Sigmoid colon (tissue), 7 donors: ENCODE data around the gene TUBA1C. TPM values are rescaled to one million over a fixed set of nuclear protein-coding genes. Genes with fewer than 3 reads are reported as not detected.

Experiments used
- DNase-seq: peaks from one replicate; pipeline ENCODE4 v3.0.0-alpha.2; 2019
- H3K27ac ChIP-seq, 4 donors: fragments of 200-600 bp; sonication (generic); one replicate each; pipeline ENCODE4 v1.5.1; 2016 to 2019; ENCODE audit warnings: mild to moderate bottlenecking in 1 of 4
- H3K27me3 ChIP-seq, 3 donors: fragments of 200-600 bp; sonication (generic); one replicate each; pipeline ENCODE4 v1.5.1; 2019; ENCODE audit warnings: mild to moderate bottlenecking in 1 of 3
- H3K36me3 ChIP-seq, 4 donors: fragments of 200-600 bp; sonication (generic); one replicate each; pipeline ENCODE4 v1.5.1; 2016 to 2019
- H3K4me1 ChIP-seq, 4 donors: fragments of 200-600 bp; sonication (generic); one replicate each; pipeline ENCODE4 v1.5.1; 2017 to 2019
- H3K4me3 ChIP-seq, 4 donors: fragments of 200-600 bp; sonication (generic); one replicate each; pipeline ENCODE4 v1.5.1; 2017 to 2019; ENCODE audit warnings: mild to moderate bottlenecking in 2 of 4, moderate library complexity in 1 of 4
- H3K9me3 ChIP-seq, 4 donors: fragments of 200-600 bp in 3 of 4; sonication (generic) in 3 of 4; one replicate each; pipeline versions ENCODE4 v1.5.1 to v1.6.1; 2013 to 2019
- EP300 ChIP-seq, 4 donors: sonication (generic); formaldehyde crosslinking; IDR thresholded peaks; one replicate each; pipeline ENCODE4 v1.6.1; 2017; ENCODE audit warnings: antibody characterized with exemption in 4 of 4
- POLR2A ChIP-seq, 2 donors: fragments of 450-650 bp; IDR thresholded peaks; one replicate each; pipeline ENCODE4 v1.6.1; 2016; ENCODE audit warnings: antibody characterized with exemption in 2 of 2, mild to moderate bottlenecking in 2 of 2, moderate library complexity in 2 of 2
- POLR2AphosphoS5 ChIP-seq, 4 donors: sonication (generic); formaldehyde crosslinking; IDR thresholded peaks; one replicate each; pipeline ENCODE4 v1.6.1; 2017; ENCODE audit warnings: antibody characterized with exemption in 4 of 4
- WGBS, 2 donors: extraction: QIAGEN DNeasy Blood & Tissue Kit; methylation state at CpG; one replicate each; pipeline ENCODE4 v1.1.7; 2013; 5-methylcytosine and 5-hydroxymethylcytosine counted together
- intact Hi-C: fragments of 100-400 bp; cut with DNase I; formaldehyde crosslinking; loops from one replicate; pipeline ENCODE4 v1.15.1; 2023
- polyA plus RNA-seq, 3 donors: library from polyadenylated mRNA; stranded (reverse); fragments of 200-250 nt; gene quantifications; one replicate each; pipeline ENCODE4 v1.2.3, GENCODE V29; 2013
- total RNA-seq, 4 donors: library from RNA; depleted of rRNA; stranded (reverse); fragments of >200 nt; gene quantifications; one replicate each; pipeline ENCODE4 v1.1.0, GENCODE V29; 2016
- TF ChIP-seq, protein P1 (sequence below), 4 experiments: fragments of 450-650 bp in 3 of 4; fragments of 200-600 bp in 1 of 4; IDR thresholded peaks; one replicate each; pipeline ENCODE4 v1.5.1; 2016 to 2019; ENCODE audit warnings: antibody characterized with exemption in 4 of 4, mild to moderate bottlenecking in 3 of 4, moderate library complexity in 2 of 4
- donor health status: healthy with polysubstance abuse.
- donor health status: Bipolar disorder and iron deficiency.
- donor health status: healthy.

TUBA1C gene
- 100 to 1,000 TPM in 1 of 4 donors, 10 to 100 TPM in 3; 54.8 to 108 (median 87.2) TPM for total RNA-seq
- polyA plus RNA-seq: 100 to 1,000 TPM; 411 to 694 (median 519) TPM

DNA sequence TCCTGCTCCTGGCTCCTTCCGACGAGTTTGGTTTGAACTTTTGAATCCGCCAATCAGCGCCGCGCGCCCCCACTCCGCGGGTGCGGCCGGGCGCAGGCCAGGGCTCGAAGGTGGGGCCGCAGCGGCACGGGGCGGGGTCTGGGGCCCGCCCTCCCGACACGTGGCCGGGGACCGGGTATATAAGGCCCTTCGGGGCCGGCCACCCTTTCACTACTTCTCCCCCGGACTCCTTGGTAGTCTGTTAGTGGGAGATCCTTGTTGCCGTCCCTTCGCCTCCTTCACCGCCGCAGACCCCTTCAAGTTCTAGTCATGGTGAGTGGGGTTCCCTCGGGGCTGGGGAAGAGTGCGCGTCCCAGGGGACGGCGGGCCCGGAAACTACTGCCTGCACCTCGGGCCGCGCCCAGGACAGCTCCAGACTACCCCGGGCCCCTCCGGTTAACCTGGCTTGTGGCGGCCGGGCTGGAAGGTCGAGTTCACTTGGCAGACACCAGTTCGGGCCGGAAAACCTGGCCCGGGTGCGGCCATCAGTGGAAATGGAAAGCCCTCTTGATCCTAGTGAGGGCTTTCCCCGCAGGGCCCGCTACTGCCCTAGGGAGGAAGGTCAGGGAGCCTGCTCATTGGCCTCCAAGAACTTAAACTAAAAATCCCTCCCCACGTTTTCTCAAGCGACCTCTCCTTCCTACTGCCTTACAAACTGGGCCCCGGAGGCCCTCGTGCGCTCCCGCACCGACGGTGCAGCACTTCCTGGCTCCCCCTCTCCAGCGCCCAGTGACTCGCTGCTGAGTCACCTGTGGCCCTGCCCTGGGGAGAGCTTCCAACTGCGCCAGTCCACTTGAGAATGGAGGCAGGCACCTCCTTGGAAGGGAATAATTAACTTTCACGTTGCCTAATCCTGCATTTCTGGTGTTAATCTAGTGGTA, at the start of gene TUBA1C:
Gene TUBA1C, plus strand, starts transcription at position 210 of the 920 bp plus-strand sequence. Its CDS starts 100 bp downstream, at position 310.
- H3K9me3 ChIP-seq: no peaks in the 10 kb centered on the region
- DNase-seq: peak; percentile 96
- intact Hi-C loops: loop anchor here (2.0 kb wide), 1 partner anchor 76 kb away; the partner anchor contains the start of gene TUBA1A
- TF ChIP-seq, protein P1, sequence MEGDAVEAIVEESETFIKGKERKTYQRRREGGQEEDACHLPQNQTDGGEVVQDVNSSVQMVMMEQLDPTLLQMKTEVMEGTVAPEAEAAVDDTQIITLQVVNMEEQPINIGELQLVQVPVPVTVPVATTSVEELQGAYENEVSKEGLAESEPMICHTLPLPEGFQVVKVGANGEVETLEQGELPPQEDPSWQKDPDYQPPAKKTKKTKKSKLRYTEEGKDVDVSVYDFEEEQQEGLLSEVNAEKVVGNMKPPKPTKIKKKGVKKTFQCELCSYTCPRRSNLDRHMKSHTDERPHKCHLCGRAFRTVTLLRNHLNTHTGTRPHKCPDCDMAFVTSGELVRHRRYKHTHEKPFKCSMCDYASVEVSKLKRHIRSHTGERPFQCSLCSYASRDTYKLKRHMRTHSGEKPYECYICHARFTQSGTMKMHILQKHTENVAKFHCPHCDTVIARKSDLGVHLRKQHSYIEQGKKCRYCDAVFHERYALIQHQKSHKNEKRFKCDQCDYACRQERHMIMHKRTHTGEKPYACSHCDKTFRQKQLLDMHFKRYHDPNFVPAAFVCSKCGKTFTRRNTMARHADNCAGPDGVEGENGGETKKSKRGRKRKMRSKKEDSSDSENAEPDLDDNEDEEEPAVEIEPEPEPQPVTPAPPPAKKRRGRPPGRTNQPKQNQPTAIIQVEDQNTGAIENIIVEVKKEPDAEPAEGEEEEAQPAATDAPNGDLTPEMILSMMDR (IDR thresholded peaks at IDR 0.05): no peak
- peak; percentile 57 to 84 for TF ChIP-seq POLR2A (IDR thresholded peaks at IDR 0.05)
- TF ChIP-seq POLR2AphosphoS5 (IDR thresholded peaks at IDR 0.05): peak; percentile 86 to 98 (median 95)
- H3K4me1 ChIP-seq: peaks cover 0 to 42% (median 22%) of the 10 kb centered on the region in 4 donors
- H3K4me3 ChIP-seq: peak within 1 kb of the TSS; percentile 51 to 78 (median 74)
- peak within 1 kb of the TSS; percentile 90 to 94 (median 90) for H3K27ac ChIP-seq
- no peaks in the 10 kb centered on the region for H3K27me3 ChIP-seq
- WGBS, 2 donors: 1% methylated on average over 61 of the region's 61 CpGs
- H3K36me3 ChIP-seq: peaks cover 5 to 12% (median 7%) of the 10 kb centered on the region in 4 donors

DNA sequence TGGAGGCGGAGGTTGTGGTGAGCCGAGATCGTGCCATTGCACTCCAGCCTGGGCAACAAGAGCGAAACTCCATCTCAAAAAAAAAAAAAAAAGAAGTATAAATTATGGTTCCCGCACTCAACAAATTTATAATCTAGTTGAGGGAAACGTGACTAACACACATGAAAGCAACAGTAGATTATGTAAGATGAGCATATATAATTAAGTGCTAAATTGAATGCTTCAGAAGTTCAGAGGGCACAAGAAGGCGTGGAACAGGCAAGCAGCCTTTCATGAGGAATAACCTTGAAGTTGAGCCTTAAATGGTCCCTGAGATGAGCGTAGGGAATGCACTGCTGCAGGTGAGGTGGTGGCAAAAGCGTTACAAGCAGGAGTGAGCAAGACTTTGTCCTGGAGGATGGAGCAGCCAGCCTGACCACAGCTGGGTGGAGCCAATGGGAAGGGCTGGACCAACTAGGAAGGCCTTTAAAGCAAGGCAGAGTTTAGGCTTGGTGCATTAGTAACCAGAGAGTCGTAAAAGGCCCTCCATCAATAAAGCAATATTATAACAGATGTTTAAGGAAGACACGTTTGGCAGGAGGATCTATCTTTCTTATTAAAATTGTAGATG, 45.4 kb upstream of the TUBA1C start:
- intact Hi-C loops: no loop called here
- no peaks in the 10 kb centered on the region for H3K36me3 ChIP-seq
- no peak overlapping the region for H3K27ac ChIP-seq
- H3K4me3 ChIP-seq: no peak overlapping the region
- TF ChIP-seq EP300 (IDR thresholded peaks at IDR 0.05) (no peak), POLR2A (IDR thresholded peaks at IDR 0.05) (no peak), POLR2AphosphoS5 (IDR thresholded peaks at IDR 0.05) (no peak)
- TF ChIP-seq, protein P1 (IDR thresholded peaks at IDR 0.05): no peak
- DNase-seq: no peak
- H3K27me3 ChIP-seq: no peaks in the 10 kb centered on the region
- WGBS, 2 donors: 55 to 84% methylated on average over 11 of the region's 11 CpGs
- H3K4me1 ChIP-seq: peaks cover 0 to 30% (median 25%) of the 10 kb centered on the region in 4 donors
- H3K9me3 ChIP-seq: no peaks in the 10 kb centered on the region

DNA sequence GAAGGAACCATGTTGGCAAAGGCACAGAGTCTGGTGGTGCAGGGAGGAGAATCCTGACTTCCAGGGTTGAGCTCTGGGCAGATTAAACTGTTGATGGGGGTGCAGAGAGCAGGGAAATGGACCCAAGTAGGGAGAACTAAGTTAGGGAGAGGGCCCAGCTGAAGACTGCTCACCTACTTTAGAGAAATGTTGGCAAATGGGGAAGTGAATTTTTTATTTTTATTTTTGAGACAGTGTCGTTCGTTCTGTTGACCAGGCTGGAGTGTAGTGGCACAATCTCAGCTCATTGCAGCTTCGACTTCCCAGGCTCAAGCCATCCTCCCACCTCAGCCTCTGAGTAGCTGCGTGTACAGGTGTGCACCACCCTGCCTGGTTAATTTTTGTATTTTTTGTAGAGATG, 43.9 kb upstream of the TUBA1C start:
- no peak for DNase-seq
- no peaks in the 10 kb centered on the region for H3K27me3 ChIP-seq
- no peaks in the 10 kb centered on the region for H3K9me3 ChIP-seq
- no peak overlapping the region for H3K4me3 ChIP-seq
- no peak overlapping the region for H3K27ac ChIP-seq
- TF ChIP-seq EP300 (IDR thresholded peaks at IDR 0.05) (no peak), POLR2A (IDR thresholded peaks at IDR 0.05) (no peak), POLR2AphosphoS5 (IDR thresholded peaks at IDR 0.05) (no peak)
- TF ChIP-seq, protein P1 (IDR thresholded peaks at IDR 0.05): no peak
- H3K36me3 ChIP-seq: no peaks in the 10 kb centered on the region
- intact Hi-C loops: no loop called here
- peaks cover 0 to 26% (median 14%) of the 10 kb centered on the region in 4 donors for H3K4me1 ChIP-seq
- WGBS, 2 donors: 89% methylated on average over 4 of the region's 4 CpGs

DNA sequence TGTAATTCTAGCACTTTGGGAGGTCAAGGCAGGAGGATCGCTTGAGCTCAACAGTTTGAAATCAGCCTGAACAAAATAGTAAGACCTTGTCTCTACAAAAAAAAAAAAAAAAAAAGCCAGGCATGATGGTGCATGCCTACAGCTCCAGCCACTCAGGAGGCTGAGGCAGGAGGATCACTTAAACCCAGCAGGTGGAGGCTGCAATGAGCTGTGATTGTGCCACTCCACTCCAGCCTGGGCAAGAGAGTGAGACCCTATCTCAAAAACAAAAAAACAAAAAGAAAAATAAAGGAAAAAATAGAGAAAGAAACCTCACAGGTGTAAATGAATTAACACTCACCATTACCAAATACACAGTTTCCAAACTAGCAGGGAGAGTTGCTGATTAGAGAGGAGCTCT, 41.8 kb upstream of the TUBA1C start:
- H3K4me3 ChIP-seq: no peak overlapping the region
- no peak for DNase-seq
- H3K4me1 ChIP-seq: peaks cover 0 to 26% (median 14%) of the 10 kb centered on the region in 4 donors
- TF ChIP-seq POLR2A (IDR thresholded peaks at IDR 0.05) (no peak), EP300 (IDR thresholded peaks at IDR 0.05) (no peak), POLR2AphosphoS5 (IDR thresholded peaks at IDR 0.05) (no peak)
- TF ChIP-seq, protein P1 (IDR thresholded peaks at IDR 0.05): no peak
- H3K27me3 ChIP-seq: no peaks in the 10 kb centered on the region
- H3K36me3 ChIP-seq: no peaks in the 10 kb centered on the region
- 92 to 95% methylated on average over 1 of the region's 1 CpG for WGBS, 2 donors
- intact Hi-C loops: no loop called here
- H3K9me3 ChIP-seq: no peaks in the 10 kb centered on the region
- peak overlapping the region; percentile 73 to 88 (median 82) for H3K27ac ChIP-seq
